Measurements from ENCODE around the gene OSBPL1A.

DNA sequence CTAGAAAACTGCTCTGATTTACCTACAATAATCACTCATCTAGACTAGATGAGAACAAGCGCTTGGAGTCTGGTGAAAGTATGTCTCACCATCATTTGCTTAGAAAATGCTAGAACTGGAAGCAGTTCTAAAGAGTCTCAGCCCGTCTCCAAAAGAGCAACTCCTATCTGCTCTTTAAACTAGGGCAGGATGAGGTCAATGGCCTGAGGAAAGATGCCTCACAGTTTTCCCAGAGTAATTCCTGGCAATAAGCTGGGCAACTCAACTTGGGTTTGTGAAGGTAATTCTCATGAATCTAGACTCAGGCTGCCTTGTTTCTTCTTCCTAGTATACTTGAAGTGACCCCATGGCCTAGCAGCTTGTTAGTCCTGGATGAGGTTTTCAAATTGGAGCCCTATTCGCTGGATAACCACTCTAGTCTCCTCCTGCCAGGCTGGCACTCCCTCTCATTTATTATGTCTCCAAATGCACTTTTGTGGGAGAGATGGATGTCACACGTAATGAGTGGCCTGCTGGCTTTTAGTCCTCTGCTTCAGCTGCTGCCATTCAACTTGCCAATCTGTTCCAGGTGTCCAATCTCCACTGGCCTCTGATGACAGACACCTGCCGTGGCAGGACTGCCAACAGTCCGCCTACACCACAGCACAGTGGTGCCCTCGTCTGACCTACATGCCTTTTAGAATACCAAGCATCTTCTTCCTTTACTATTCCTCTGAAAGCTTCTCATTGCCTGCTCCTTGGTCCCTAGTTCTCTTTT is 177.9 kb downstream of the OSBPL1A start:
- TF ChIP-seq, protein P1, sequence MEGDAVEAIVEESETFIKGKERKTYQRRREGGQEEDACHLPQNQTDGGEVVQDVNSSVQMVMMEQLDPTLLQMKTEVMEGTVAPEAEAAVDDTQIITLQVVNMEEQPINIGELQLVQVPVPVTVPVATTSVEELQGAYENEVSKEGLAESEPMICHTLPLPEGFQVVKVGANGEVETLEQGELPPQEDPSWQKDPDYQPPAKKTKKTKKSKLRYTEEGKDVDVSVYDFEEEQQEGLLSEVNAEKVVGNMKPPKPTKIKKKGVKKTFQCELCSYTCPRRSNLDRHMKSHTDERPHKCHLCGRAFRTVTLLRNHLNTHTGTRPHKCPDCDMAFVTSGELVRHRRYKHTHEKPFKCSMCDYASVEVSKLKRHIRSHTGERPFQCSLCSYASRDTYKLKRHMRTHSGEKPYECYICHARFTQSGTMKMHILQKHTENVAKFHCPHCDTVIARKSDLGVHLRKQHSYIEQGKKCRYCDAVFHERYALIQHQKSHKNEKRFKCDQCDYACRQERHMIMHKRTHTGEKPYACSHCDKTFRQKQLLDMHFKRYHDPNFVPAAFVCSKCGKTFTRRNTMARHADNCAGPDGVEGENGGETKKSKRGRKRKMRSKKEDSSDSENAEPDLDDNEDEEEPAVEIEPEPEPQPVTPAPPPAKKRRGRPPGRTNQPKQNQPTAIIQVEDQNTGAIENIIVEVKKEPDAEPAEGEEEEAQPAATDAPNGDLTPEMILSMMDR (IDR thresholded peaks at IDR 0.05; ENCODE audit: control extremely low read depth in 1 of 3, insufficient read depth in 1 of 3, low read depth in 1 of 3, low read length in 3 of 3), result no peak
- TF ChIP-seq POLR2A (IDR thresholded peaks at IDR 0.05; ENCODE audit: control extremely low read depth in 1 of 2, low read depth in 2 of 2, low read length in 2 of 2), result no peak
- no peak for TF ChIP-seq SIN3A (conservative IDR thresholded peaks at IDR 0.05 in 1 of 2, IDR thresholded peaks at IDR 0.05 in 1 of 2; ENCODE audit: low read depth in 1 of 2, low read length in 2 of 2)
